Measurements from ENCODE around the gene INAFM2. TPM values are rescaled to one million over a fixed set of nuclear protein-coding genes. Genes with fewer than 3 reads are reported as not detected.

INAFM2 gene
- total and polyA plus RNA-seq, 9 of the 15 experiments (the other 6 are each of a cell fraction or from before 2014, with no cell fraction given), result 11.8 to 43.1 (median 27.2) TPM

DNA sequence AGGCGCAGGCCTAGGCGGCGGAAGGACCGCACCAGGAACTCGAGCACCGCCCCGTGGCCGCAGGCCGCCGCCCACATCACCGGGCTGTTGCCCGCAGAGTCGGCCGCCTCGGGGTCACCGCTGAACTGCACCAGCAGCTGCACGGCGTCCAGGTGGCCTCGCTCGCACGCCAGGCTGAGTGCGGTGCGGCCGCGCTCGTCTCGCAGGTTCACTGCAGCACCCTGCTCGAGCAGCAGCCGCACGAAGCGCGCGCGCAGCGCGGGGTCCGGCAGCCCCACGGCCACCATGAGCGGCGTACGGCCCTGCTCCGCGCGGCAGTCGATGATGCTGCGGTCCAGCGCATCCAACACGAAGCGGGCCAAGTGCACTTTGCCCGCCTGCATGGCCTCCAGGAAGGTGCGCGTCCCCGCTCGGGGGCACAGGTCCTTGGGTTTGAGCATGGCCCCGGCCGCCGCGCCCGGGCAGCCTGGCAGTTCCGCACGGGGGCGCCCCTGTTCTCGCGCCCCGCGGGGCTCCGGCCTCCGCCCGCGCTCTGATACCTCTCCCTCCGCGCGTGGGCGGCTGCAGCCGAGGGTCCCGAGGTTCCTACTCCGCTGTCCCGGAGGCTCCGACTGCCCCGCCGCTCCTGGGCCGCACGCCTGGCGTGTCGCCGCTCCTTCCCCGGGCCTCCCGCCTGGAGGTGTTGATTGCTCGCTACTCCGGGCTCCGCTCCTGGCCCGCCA lies 41.2 kb upstream of the INAFM2 start (continued):
- TF ChIP-seq, protein P1, sequence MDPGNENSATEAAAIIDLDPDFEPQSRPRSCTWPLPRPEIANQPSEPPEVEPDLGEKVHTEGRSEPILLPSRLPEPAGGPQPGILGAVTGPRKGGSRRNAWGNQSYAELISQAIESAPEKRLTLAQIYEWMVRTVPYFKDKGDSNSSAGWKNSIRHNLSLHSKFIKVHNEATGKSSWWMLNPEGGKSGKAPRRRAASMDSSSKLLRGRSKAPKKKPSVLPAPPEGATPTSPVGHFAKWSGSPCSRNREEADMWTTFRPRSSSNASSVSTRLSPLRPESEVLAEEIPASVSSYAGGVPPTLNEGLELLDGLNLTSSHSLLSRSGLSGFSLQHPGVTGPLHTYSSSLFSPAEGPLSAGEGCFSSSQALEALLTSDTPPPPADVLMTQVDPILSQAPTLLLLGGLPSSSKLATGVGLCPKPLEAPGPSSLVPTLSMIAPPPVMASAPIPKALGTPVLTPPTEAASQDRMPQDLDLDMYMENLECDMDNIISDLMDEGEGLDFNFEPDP (CRISPR knock-in tag; IDR thresholded peaks at IDR 0.05), result no peak
- no peak for TF ChIP-seq TOE1 (IDR thresholded peaks at IDR 0.05; ENCODE audit: borderline replicate concordance)
- TF ChIP-seq TOE1 (CRISPR knock-in tag; IDR thresholded peaks at IDR 0.05; ENCODE audit: borderline replicate concordance, low read depth), result no peak
- no peak for TF ChIP-seq CCNT2 (IDR thresholded peaks at IDR 0.05; ENCODE audit: borderline replicate concordance, extremely low read depth, insufficient read length, low read depth, low read length)
- TF ChIP-seq JUNB (CRISPR knock-in tag; conservative IDR thresholded peaks at IDR 0.05), result no peak
- TF ChIP-seq GATA2 (CRISPR knock-in tag; IDR thresholded peaks at IDR 0.05), result no peak
- TF ChIP-seq U2AF2 (optimal IDR thresholded peaks at IDR 0.05; ENCODE audit: low read depth, low read length), result no peak
- TF ChIP-seq ARID2 (IDR thresholded peaks at IDR 0.05), result no peak
- TF ChIP-seq, protein P2, sequence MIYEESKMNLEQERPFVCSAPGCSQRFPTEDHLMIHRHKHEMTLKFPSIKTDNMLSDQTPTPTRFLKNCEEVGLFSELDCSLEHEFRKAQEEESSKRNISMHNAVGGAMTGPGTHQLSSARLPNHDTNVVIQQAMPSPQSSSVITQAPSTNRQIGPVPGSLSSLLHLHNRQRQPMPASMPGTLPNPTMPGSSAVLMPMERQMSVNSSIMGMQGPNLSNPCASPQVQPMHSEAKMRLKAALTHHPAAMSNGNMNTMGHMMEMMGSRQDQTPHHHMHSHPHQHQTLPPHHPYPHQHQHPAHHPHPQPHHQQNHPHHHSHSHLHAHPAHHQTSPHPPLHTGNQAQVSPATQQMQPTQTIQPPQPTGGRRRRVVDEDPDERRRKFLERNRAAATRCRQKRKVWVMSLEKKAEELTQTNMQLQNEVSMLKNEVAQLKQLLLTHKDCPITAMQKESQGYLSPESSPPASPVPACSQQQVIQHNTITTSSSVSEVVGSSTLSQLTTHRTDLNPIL (CRISPR knock-in tag; IDR thresholded peaks at IDR 0.05), result no peak
- TF ChIP-seq PCBP2 (IDR thresholded peaks at IDR 0.05; ENCODE audit: low read depth, low read length, poor library complexity, severe bottlenecking), result no peak
- TF ChIP-seq SAFB2 (IDR thresholded peaks at IDR 0.05; ENCODE audit: borderline replicate concordance, low read depth, low read length, severe bottlenecking), result no peak
- TF ChIP-seq, protein P3, sequence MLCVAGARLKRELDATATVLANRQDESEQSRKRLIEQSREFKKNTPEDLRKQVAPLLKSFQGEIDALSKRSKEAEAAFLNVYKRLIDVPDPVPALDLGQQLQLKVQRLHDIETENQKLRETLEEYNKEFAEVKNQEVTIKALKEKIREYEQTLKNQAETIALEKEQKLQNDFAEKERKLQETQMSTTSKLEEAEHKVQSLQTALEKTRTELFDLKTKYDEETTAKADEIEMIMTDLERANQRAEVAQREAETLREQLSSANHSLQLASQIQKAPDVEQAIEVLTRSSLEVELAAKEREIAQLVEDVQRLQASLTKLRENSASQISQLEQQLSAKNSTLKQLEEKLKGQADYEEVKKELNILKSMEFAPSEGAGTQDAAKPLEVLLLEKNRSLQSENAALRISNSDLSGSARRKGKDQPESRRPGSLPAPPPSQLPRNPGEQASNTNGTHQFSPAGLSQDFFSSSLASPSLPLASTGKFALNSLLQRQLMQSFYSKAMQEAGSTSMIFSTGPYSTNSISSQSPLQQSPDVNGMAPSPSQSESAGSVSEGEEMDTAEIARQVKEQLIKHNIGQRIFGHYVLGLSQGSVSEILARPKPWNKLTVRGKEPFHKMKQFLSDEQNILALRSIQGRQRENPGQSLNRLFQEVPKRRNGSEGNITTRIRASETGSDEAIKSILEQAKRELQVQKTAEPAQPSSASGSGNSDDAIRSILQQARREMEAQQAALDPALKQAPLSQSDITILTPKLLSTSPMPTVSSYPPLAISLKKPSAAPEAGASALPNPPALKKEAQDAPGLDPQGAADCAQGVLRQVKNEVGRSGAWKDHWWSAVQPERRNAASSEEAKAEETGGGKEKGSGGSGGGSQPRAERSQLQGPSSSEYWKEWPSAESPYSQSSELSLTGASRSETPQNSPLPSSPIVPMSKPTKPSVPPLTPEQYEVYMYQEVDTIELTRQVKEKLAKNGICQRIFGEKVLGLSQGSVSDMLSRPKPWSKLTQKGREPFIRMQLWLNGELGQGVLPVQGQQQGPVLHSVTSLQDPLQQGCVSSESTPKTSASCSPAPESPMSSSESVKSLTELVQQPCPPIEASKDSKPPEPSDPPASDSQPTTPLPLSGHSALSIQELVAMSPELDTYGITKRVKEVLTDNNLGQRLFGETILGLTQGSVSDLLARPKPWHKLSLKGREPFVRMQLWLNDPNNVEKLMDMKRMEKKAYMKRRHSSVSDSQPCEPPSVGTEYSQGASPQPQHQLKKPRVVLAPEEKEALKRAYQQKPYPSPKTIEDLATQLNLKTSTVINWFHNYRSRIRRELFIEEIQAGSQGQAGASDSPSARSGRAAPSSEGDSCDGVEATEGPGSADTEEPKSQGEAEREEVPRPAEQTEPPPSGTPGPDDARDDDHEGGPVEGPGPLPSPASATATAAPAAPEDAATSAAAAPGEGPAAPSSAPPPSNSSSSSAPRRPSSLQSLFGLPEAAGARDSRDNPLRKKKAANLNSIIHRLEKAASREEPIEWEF (CRISPR knock-in tag; IDR thresholded peaks at IDR 0.05), result no peak
- TF ChIP-seq, protein P4, sequence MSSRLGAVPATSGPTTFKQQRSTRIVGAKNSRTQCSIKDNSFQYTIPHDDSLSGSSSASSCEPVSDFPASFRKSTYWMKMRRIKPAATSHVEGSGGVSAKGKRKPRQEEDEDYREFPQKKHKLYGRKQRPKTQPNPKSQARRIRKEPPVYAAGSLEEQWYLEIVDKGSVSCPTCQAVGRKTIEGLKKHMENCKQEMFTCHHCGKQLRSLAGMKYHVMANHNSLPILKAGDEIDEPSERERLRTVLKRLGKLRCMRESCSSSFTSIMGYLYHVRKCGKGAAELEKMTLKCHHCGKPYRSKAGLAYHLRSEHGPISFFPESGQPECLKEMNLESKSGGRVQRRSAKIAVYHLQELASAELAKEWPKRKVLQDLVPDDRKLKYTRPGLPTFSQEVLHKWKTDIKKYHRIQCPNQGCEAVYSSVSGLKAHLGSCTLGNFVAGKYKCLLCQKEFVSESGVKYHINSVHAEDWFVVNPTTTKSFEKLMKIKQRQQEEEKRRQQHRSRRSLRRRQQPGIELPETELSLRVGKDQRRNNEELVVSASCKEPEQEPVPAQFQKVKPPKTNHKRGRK (tag; IDR thresholded peaks at IDR 0.05), result no peak

Data from K562 (cell line).